HG02623 (cell line): ENCODE results near the gene COL9A3.

ENCODE experiments used
- ATAC-seq: cut with Tn5 transposase; IDR thresholded peaks from one replicate; pipeline ENCODE4 v1.9.1; 2021; ENCODE audit warnings: moderate library complexity; ENCODE audit not compliant: unreplicated experiment

The COL9A3 gene

GRCh38 chr20:62876902-62877816 lies 60.3 kb downstream of the COL9A3 start:
- no peak for ATAC-seq

GRCh38 chr20:62878244-62879038 lies 61.6 kb downstream of the COL9A3 start:
- no peak for ATAC-seq

DNA sequence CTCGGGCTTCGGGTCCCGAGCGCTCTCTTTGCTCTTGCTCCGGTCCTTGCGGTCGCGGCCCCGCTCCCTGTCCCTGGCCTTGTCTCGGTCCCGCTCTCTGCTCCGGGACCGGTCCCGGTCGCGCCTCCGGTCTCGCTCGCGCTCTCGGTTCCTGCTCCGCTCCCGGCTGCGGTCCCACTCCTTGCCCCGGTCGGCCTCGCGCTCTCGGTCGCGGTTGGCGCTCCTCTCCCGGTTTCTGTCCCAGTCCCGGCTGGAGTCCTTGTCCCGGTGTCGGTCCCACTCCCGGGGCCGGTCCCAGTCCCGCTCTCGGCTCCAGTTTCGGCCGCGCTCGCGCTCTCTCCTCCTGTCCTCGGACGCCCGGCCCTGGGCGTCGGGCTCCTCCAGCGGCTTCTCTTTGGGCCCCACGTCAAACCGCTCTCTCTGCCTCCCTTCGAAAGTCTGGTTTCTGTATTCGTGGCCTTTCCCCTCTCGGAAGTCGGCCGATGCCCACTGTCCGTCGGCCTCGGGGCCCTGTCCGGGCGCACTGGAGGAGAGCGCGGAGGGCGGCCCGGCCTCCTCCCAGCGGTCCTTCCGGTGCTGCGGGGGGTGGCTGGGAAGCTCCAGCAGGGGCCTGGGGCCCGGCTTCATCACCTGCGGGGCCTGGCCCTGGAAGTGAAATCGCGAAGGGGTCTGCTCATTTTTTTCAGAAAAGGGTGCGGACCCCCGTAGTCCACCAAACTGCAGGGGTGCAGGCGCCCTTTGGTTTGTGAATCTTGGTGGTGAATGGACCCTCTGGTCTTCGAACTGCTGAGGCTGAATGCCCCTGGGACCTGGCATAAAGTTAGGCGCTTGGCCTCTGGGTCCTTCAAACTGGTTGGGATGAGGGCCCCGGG lies 62.7 kb downstream of the COL9A3 start:
- ATAC-seq, result no peak

- no peak for ATAC-seq
These were observed 63.5 kb downstream of the COL9A3 start for GRCh38 chr20:62880147-62880934.

DNA sequence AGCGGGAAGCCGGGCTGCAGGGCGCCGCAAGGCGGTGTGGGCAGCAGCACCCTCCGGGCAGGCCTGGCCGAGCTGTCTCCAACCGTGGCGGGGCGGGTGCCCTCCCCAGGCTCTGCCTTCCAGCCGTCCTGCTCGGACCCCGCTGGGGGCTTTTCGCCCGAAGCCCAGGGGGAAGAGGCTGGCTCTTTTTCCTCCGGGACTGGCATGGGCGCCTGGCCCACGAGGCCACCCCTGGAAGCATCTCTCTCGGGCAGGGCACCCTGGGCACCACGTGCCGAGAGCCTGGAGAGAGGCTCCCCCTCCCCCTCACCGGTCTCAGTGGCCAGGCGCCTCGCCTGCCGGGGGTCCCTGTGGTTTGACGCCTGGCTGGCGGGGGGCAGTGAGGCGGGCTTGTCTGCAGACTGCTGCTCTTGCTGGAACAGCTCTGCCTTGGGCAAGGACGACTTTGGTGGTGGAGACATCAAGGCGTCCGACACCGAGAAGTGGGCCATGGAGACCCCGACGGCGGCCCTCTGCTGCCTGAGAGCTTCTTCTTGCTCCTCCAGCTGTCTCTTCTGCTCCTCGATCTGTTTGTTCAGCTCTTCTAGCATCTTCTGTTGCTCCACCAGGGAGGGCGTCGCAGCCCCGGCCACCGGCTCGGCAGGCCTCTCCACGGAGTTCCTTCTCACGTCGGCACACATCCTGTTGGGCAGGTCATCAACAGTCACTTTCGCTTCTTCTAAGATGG lies 64.2 kb downstream of the COL9A3 start:
- no peak for ATAC-seq

- ATAC-seq, result no peak
These were observed 65.0 kb downstream of the COL9A3 start for GRCh38 chr20:62881662-62882395.

DNA sequence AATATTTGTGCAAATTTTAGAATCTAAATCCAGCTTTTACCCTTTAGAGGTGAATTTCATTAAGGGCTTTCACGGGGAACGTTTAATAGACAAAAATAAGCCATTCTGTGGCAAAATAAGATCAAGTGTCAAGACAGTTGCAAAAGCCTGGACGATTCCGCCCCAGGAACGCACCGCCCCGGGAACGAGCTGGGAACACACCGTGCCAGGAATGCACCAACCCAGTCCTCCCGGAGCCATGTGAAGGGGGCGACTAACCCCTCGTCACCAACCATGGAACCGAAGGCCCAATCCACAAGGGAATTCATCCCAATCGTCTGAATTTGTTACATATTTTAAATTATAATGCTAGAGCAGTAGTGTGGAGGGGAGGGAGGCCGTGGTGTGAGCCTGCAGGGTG lies 65.6 kb downstream of the COL9A3 start:
- no peak for ATAC-seq

DNA sequence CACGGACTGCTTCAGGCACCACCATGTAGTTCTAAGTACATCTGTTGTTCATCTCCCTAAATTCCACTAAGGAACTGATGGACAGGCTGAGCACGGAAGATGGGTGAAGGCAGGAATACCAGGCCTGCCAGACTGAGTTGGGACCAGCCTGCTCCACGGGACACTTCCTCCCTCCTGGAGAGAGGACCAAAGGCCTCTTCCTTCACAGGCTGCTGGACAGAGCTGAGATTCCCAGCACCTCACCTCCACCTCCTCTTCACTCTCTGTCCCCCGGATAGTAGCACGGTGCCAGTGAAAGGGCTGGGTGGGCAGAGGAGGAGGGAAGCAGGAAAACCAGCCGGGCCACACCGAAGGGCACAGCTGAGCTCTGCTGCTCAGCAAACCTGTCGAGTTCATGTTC lies 67.7 kb downstream of the COL9A3 start:
- no peak for ATAC-seq

GRCh38 chr20:62885046-62885895 lies 68.4 kb downstream of the COL9A3 start:
- no peak for ATAC-seq

DNA sequence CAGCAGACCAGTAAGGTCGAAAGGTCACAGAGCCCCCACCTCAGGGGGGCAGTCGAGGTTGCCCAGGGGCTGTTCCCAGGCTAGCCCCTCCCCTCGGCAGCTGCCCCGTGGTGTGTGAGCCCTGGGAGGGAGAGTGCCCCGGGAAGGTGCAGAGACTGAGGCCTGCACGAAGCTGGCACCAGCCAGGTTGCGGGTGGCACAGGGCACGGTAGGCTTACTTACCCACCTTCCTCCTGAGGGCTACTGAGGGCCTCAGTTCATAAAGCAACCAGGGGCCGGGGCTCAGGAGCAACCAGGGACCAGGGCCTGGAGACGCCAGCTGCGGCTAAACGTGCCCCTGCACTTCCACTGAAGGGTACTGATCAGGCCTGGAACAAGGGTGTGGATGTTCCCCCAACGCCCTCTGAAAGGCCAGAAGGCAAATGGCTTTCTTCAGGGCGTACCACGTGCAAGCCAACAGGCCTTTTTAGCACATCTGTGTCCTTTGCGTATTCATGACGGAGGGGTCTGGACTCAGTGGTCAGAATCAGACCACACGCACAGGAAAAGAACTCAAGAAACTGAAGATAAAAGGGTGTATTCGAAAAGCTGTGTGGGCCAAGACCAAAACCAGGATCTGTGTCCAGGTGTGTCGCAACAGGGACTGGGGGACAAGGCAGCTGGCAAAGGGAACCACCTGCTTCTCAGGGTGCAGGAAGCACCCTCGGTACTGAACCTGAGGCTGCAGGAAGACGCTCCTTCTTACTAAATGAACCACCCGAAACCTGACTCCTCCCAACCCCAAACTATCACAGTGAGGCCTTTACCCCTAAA lies 69.3 kb downstream of the COL9A3 start:
- no peak for ATAC-seq

- ATAC-seq, result no peak
These were observed 69.8 kb downstream of the COL9A3 start for GRCh38 chr20:62886709-62887058.

- no peak for ATAC-seq
These were observed 70.5 kb downstream of the COL9A3 start for GRCh38 chr20:62887152-62887859.

DNA sequence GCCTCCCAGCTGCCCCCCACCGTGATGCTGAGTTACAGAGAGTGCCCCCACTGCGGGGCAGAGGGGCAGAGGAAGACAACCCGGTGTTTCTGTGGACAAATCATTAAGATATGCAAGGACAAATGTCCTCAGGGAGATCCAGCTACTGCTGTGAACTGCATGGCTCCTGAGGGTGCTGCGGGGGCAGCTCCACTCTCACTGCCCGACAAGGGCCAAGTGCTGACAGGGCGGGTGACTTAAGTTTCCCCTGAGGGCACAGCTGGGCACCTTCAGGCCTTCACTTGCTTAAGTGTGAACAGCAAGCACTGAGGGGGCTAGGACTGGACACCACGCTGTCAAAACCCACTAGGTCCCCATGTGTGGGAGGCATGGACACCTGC lies 71.0 kb downstream of the COL9A3 start:
- ATAC-seq, result no peak

DNA sequence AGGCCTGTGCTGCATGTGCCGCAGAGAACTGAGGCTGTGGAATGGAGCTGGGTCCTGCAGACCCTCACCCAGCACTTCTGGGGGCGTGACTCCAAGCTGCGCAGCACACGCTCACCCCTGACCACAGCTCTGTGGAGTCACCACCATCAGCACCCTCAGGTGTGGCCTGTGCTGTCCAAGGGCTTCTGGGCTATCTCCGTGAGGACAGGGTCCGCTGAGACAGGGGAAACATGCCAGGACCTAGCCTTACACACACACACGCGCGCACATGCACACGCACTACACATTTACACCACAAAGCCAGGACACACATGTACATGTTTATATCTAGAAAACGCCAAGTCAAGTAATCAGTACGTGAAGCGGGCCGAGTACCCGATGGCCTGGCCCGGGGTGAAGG lies 71.6 kb downstream of the COL9A3 start:
- ATAC-seq, result no peak

GRCh38 chr20:62888910-62889309 lies 72.1 kb downstream of the COL9A3 start:
- ATAC-seq, result no peak

DNA sequence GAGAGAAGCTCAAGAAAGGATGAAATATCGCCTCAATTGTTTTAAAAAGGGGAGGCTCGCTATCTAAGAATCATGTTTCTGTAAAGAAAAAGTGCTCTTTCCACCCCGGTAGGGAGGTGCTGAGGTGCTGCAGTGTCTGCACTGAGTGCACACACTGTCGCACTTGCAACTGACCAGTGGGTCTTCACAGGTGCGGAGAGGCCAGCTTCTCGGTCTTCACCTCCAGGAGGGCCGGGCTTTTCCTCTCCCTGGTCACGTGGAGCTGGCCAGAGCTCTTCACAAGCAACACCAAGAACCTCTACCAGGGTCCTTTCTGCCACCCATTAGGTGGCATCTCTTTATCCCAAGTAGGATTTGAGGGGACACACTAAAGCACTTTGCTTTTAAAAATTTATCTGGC lies 72.6 kb downstream of the COL9A3 start:
- no peak for ATAC-seq

GRCh38 chr20:62889871-62890270 lies 73.0 kb downstream of the COL9A3 start:
- no peak for ATAC-seq
